Measurements from ENCODE around the gene STK11.

- peak; percentile 22 to 28; a peak in 2 of 4 replicates for TF ChIP-seq CTCF (conservative IDR thresholded peaks at IDR 0.05; ENCODE audit: low read depth in 2 of 2)
- no peak for TF ChIP-seq POLR2AphosphoS5 (IDR thresholded peaks at IDR 0.05; ENCODE audit: low read depth)
- TF ChIP-seq REST (IDR thresholded peaks at IDR 0.05; ENCODE audit: unreplicated experiment), result no peak
- TF ChIP-seq EZH2 (IDR thresholded peaks at IDR 0.05; ENCODE audit: low read depth, unreplicated experiment), result no peak
These were observed 14.9 kb downstream of the STK11 start for GRCh38 chr19:1220477-1220930.

Data from GM23338 (cell line).